GM21360 (cell line): Measurements from ENCODE around the gene CPM.
A peak's percentile ranks its signal among the peaks of the same experiment; 100 is the strongest.

Source experiments
- ATAC-seq: cut with Tn5 transposase; IDR thresholded peaks from one replicate; pipeline ENCODE4 v1.9.1; 2021; ENCODE audit warnings: mild to moderate bottlenecking, moderate library complexity; ENCODE audit not compliant: unreplicated experiment

CPM gene

GRCh38 chr12:68932961-68933893, at the start of gene CPM:
Gene CPM (minus strand): TSS chr12:68933171. CDS start chr12:68932837, 334 bp downstream.
- ATAC-seq, result peak; percentile 94

- ATAC-seq, result no peak
Observed at GRCh38 chr12:68981516-68981915, 48.5 kb upstream of the CPM start.

DNA sequence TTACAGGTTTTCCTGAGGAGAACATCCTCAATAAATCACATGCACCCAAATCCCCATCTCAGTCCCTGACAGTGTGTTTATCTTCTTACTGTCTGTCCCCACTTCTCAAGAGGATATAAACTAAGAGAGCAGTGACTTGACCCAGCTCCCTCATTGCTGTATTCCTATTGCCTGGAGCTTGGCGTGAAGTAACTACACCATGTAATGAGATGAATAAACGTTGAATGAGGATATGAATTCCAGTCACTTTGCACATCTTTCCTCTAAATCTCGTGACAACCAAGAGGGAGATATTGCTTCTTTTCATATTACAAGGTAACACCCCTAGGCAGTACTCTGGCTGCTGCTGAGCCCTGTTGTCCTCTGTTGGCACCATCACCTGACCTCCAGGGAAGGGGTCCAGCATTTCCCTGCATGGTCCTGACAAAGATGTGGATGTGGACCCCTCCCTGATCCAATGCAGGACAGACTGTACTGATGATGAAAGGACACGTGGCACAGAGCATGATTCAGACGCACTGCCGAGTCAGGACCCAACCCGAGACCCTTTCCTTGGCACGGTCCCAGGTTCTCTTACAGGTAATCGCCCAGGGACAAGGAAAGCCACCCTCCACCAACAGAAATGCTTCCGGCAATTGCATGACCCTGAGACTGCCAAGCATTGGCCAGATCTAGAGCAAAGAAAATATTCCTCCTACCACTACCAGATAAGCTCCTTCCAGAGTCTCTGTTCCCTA, 47.7 kb upstream of the CPM start:
- ATAC-seq, result no peak

GRCh38 chr12:68978678-68979077, 45.7 kb upstream of the CPM start:
- no peak for ATAC-seq

DNA sequence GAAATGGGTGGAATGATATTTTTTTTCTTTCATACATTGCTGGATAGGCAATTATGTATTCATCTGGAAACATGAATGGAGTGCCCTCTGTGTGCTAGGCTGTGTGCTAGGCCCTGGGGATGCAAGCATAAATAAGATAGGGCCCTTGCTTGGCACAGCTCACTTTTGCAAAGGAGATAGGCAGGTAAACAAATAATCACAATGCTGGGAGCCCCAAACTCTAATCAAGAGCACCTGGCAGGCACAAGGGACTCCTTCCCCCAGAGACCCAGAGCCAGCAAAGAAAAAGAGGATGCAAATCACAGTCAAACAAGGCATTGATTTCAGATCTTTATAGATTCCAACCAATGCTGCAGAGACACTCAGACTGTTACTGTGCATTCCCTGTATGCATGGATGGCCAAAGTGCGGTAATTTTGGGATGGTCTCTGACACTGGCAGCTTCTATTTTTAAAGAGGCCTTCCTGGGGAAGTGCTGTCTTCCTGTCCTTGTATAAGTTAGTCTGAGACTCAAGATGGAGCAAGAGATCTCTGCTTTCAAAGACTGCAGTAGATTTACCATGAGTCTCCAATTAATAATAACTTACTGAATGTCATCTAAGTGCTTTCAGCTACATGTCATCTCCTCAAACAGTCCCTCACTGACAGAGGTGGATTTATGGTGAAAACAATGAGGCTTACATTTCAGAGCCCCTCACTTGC, 45.1 kb upstream of the CPM start:
- ATAC-seq, result no peak

DNA sequence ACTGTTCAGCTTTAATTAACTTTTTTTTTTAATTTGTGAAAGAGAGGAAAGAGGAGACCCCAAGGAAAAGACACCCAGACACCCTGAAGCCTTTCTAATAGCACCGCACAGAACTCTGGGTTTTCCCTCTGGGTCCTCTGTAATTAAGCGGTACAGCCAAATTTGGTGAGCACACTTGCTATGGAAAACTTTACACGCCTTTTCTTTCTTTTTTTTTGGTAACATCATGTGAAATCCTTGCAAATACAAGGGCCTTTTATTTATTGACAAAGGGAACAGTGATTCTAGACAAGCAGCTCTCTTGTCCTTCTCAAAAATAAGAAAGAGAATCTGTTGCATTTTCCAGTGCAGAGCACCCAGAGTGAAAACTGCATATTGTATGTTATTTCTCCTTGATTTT, 44.4 kb upstream of the CPM start:
- ATAC-seq, result no peak

- no peak for ATAC-seq
Observed at GRCh38 chr12:68976395-68976841, 43.4 kb upstream of the CPM start.

DNA sequence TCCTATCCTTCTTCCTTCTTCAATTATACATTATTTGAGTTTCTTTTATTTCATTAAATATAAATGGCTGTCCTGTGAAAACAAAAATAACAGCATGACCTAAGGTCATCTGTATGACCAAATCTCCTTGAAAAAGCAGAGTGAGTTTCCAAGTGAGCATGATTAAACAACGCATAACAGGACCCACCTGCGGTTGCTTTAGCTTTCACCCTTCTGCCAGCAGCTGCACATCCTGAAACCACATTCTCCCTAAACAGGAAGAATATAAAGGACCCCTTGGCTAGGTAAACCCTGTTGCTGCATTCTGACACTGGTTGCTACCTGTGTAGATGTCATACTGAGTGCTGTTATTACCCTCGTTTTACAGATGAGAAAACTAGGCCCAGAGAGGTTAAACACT, 42.8 kb upstream of the CPM start:
- no peak for ATAC-seq

GRCh38 chr12:68972595-68972994, 39.6 kb upstream of the CPM start:
- ATAC-seq, result no peak

DNA sequence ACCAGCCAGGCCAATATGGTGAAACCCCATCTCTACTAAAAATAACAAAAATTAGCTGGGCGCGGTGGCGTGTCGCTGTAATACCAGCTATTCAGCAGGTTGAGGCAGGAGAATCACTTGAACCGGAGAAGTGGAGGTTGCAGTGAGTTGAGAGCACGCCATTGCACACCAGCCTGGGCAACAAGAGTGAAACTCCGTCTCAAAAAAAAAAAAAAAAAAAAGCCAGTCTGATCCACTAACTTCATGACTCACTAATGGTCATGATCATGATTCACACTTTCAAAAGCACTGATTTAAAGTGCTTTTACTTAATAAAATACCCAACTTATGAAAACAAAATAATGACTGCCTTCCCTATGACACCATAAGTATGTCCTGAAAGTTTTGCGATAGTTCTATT, 38.4 kb upstream of the CPM start:
- no peak for ATAC-seq

DNA sequence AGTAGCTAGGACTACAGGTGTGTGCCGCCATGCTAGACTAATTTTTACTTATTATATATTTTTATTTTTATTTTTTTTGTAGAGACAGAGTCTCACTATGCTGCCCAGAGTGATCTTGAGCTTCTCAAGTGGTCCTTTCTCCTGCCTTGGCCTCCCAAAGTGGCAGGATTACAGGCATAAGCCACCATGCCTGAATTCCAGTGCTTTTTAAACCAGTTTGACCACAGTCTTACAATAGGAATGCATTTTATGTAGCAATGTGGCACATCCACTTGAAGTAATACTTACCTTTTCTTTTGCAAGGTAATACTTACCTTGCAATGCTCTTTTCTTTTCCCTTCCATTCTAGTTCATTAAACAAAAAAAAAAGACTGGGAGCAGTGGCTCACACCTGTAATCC, 38.0 kb upstream of the CPM start:
- ATAC-seq, result no peak

DNA sequence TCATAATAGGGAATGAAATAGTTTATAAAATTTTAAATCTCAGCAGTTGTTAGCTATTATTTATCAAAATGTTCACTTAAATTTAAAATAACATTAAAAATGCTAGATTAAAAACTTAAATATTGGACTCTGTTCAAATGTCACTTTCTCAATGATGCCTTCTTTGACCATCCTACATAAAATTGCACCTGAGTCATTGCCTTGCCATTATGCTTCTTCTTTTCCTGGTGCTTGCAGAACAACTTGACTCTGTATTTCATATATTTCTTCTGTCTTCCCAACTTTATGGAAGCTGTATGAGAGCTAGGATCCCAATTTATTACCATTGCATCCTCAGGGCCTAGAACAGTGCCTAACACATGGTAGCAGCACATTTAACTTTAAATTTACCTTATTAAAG, 37.3 kb upstream of the CPM start:
- no peak for ATAC-seq

DNA sequence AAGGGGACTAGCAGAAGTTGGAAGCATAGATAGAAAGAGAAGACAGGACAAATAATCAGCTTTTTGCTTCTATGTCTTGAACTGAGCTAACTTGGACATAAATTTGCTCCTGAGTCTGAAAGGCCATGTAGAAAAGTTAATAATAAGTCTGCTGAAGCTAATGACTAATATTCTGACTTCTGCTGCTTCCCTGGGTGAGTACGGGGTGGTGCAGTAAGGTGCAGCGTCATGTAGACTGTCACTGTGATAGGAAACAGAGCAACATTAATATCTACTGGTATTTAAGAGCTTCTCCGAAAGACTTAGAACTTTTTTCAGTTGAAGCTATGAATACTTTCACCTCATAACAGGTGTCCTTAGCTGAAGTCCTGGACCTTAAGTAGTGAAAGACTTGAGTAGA, 34.1 kb upstream of the CPM start:
- ATAC-seq, result no peak

DNA sequence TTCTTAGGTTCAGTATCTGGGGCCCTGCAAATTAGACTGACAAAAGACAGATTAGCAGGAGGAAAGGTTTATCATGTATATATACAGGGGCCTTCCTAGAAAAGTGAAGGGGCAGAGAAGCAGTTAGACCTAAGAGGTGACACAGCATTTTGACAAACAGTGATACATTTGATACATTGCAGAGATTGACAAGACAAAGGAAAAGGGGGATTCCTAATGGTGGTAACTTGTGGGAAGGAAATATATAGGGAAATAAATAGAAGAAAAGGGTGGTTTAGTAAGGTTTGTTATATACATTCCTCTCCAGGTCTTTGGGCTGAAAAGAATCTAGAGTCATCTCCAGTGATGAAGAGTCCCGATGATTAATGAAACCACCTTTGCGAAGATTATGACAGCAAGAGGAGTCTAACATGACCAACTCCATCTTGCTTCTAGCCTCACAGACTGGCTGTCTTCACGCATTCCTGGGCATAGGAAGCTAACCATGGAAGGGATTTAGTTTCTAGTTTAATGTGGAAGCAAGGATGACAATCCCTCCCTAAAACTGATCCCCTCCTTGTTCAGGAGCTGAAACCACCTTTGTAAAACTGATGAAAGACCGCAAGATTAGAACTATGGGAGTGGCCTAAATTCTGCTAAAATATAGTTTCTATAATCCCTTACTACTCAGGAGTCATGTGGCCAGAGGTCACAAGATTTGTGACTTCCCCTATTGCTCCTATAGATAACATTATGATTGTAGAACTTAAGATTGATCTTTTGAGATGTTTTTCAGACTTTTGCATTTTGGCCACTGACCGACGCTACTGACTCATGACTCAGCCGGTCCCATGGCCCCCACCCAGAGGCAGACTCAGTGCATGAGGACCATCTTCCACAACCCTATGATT, 31.1 kb upstream of the CPM start:
- no peak for ATAC-seq

- no peak for ATAC-seq
Observed at GRCh38 chr12:68962877-68963855, 30.2 kb upstream of the CPM start.

DNA sequence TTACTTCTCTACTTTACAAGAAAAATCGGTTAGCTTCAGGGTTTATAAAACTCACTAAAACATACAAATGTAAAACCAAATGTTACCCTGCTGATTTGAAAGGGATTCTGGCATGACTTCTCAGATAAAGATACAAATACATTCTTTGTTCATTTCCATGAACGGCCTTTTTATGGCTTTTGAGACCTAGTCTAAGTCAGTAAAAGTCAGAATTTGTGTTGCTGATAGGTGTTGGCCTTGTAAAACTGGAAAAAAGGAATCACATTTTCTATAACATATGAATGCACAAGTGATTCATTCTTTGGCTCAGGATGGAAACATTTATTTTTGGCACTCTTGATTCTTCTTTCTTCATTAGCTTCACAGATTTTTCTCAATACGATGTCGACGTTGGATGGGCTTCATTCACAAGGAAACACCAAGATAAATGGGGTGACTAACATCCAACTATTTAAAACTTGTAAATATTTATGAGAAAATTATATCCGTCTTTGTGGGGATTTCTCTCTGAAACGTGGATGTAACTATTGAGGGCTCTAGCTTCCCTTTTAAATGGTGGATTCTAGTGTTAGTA, 27.0 kb upstream of the CPM start:
- no peak for ATAC-seq

DNA sequence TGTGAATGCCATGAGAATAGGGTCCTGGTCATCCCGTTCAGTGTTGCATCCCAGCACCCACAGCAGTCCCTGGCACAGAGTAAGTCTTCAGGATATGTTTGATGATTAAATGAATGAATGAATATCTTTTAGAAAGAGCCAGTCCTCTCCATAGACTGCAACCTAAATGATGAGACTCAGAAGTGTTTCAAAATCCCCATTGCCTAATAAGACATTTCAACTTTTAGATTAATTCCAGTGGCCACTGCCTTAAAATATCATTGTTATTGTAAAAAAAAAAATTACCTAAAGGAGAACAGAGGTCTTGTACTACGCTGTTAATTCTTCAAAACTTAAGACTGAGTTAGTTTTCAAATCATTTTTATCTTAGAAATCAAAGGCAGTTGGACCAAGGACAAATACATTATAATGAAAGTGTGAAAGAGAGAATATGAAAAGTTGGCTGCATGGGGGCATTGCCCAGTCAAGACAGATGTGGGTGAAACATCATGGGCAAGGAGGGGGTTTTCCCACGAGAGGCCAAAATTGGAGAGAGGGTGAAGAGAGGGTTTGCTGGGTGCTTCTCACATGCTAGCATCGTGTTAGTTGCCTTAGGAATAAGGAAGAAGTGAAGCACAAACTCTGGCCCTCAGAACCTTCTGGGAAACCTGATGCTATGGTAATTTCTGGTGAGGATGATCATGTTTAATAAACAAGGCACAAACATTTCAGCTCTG, 26.3 kb upstream of the CPM start:
- no peak for ATAC-seq

GRCh38 chr12:68958322-68958721, 25.4 kb upstream of the CPM start:
- ATAC-seq, result peak; percentile 94
